ENCODE results near the gene UNC45A. TPM values are rescaled to one million over a fixed set of nuclear protein-coding genes. Genes with fewer than 3 reads are reported as not detected.

UNC45A gene
- total RNA-seq, 1 donor from 2014 or later, result 50.1 TPM

- Histone ChIP-seq H3K27me3 (ENCODE audit: control insufficient read depth, insufficient read depth, low read length) (no peaks in the 10 kb centered on the region), H3K4me3 (ENCODE audit: low read depth, low read length) (no peak overlapping the region), H3K36me3 (ENCODE audit: control insufficient read depth, insufficient read depth, low read length) (peaks cover 8% of the 10 kb centered on the region)
- no peak for TF ChIP-seq CTCF (IDR thresholded peaks at IDR 0.05; ENCODE audit: insufficient read depth, low read length, poor library complexity, severe bottlenecking)
- DNase-seq (ENCODE audit: low read depth), result no peak
These were observed 11.5 kb downstream of the UNC45A start for GRCh38 chr15:90946538-90946937.

- H3K36me3 ChIP-seq (ENCODE audit: control insufficient read depth, insufficient read depth, low read length), result peaks cover 8% of the 10 kb centered on the region
- no peak for TF ChIP-seq CTCF (IDR thresholded peaks at IDR 0.05; ENCODE audit: insufficient read depth, low read length, poor library complexity, severe bottlenecking)
- H3K4me3 ChIP-seq (ENCODE audit: low read depth, low read length), result no peak overlapping the region
- DNase-seq (ENCODE audit: low read depth), result no peak
- no peaks in the 10 kb centered on the region for H3K27me3 ChIP-seq (ENCODE audit: control insufficient read depth, insufficient read depth, low read length)
These were observed 12.0 kb downstream of the UNC45A start for GRCh38 chr15:90946941-90947576.

GRCh38 chr15:90947577-90948357 is 12.7 kb downstream of the UNC45A start:
- TF ChIP-seq CTCF (IDR thresholded peaks at IDR 0.05; ENCODE audit: insufficient read depth, low read length, poor library complexity, severe bottlenecking), result no peak
- Histone ChIP-seq H3K36me3 (ENCODE audit: control insufficient read depth, insufficient read depth, low read length) (peaks cover 8% of the 10 kb centered on the region), H3K27me3 (ENCODE audit: control insufficient read depth, insufficient read depth, low read length) (no peaks in the 10 kb centered on the region), H3K4me3 (ENCODE audit: low read depth, low read length) (no peak overlapping the region)
- DNase-seq (ENCODE audit: low read depth), result no peak

- peaks cover 8% of the 10 kb centered on the region for H3K36me3 ChIP-seq (ENCODE audit: control insufficient read depth, insufficient read depth, low read length)
- no peak for DNase-seq (ENCODE audit: low read depth)
- H3K27me3 ChIP-seq (ENCODE audit: control insufficient read depth, insufficient read depth, low read length), result no peaks in the 10 kb centered on the region
- H3K4me3 ChIP-seq (ENCODE audit: low read depth, low read length), result no peak overlapping the region
- no peak for TF ChIP-seq CTCF (IDR thresholded peaks at IDR 0.05; ENCODE audit: insufficient read depth, low read length, poor library complexity, severe bottlenecking)
These were observed 13.4 kb downstream of the UNC45A start for GRCh38 chr15:90948506-90948905.

GRCh38 chr15:90949979-90950675 is 15.0 kb downstream of the UNC45A start:
- no peak for DNase-seq (ENCODE audit: low read depth)
- Histone ChIP-seq H3K27me3 (ENCODE audit: control insufficient read depth, insufficient read depth, low read length) (no peaks in the 10 kb centered on the region), H3K4me3 (ENCODE audit: low read depth, low read length) (no peak overlapping the region), H3K36me3 (ENCODE audit: control insufficient read depth, insufficient read depth, low read length) (peaks cover 8% of the 10 kb centered on the region)
- TF ChIP-seq CTCF (IDR thresholded peaks at IDR 0.05; ENCODE audit: insufficient read depth, low read length, poor library complexity, severe bottlenecking), result no peak
